Trophoblast cell (in vitro differentiated cells and primary cell): ENCODE measurements around the gene MPZ.
A peak's percentile ranks its signal among the peaks of the same experiment; 100 is the strongest.

Experiments used
- DNase-seq, 2 donors: peaks; one replicate each; pipeline ENCODE4 v3.0.0-alpha.2; 2016
- H2AFZ ChIP-seq: 2 replicates; pipeline ENCODE4 v1.6.1; 2013; ENCODE audit warnings: low read length, moderate library complexity, mild to moderate bottlenecking; ENCODE audit not compliant: insufficient read depth, poor library complexity
- H2AK5ac ChIP-seq: 2 replicates; pipeline ENCODE4 v1.6.1; 2013; ENCODE audit warnings: mild to moderate bottlenecking, low read length
- H2BK120ac ChIP-seq: 2 replicates; pipeline ENCODE4 v1.6.1; 2013; ENCODE audit warnings: low read length, mild to moderate bottlenecking, moderate library complexity; ENCODE audit not compliant: insufficient read depth, poor library complexity
- H2BK12ac ChIP-seq: 2 replicates; pipeline ENCODE4 v1.6.1; 2013; ENCODE audit warnings: mild to moderate bottlenecking, low read length, moderate library complexity
- H2BK5ac ChIP-seq: 2 replicates; pipeline ENCODE4 v1.6.1; 2013; ENCODE audit warnings: low read length, low read depth, moderate library complexity, mild to moderate bottlenecking; ENCODE audit not compliant: poor library complexity
- H3K14ac ChIP-seq: 2 replicates; pipeline ENCODE4 v1.6.1; 2013; ENCODE audit warnings: mild to moderate bottlenecking, low read length
- H3K18ac ChIP-seq: 2 replicates; pipeline ENCODE4 v1.6.1; 2013; ENCODE audit warnings: mild to moderate bottlenecking, low read length
- H3K23ac ChIP-seq: 2 replicates; pipeline ENCODE4 v1.6.1; 2013; ENCODE audit warnings: low read length
- H3K27ac ChIP-seq: 2 replicates; pipeline ENCODE4 v1.5.1; 2013; ENCODE audit warnings: low read depth, mild to moderate bottlenecking, inconsistent platforms, low read length, moderate library complexity
- H3K27me3 ChIP-seq: 2 replicates; pipeline ENCODE4 v1.6.1; 2013; ENCODE audit warnings: inconsistent platforms, mild to moderate bottlenecking, low read length, moderate library complexity; ENCODE audit not compliant: insufficient read depth
- H3K36me3 ChIP-seq, 2 experiments: 1 replicate in 1 of 2; 2 replicates in 1 of 2; pipeline ENCODE4 v1.6.1; 2013; ENCODE audit warnings: low read length in 2 of 2, mild to moderate bottlenecking in 2 of 2, moderate library complexity in 1 of 2; ENCODE audit not compliant: insufficient read depth in 2 of 2, control insufficient read depth in 1 of 2
- H3K4ac ChIP-seq: 2 replicates; pipeline ENCODE4 v1.6.1; 2013; ENCODE audit warnings: low read depth, mild to moderate bottlenecking, low read length, moderate library complexity
- H3K4me1 ChIP-seq, 2 experiments: 1 replicate in 1 of 2; 2 replicates in 1 of 2; pipeline ENCODE4 v1.6.1; 2013; ENCODE audit warnings: low read length in 2 of 2, mild to moderate bottlenecking in 2 of 2, moderate library complexity in 1 of 2; ENCODE audit not compliant: insufficient read depth in 2 of 2, control insufficient read depth in 1 of 2
- H3K4me2 ChIP-seq: 2 replicates; pipeline ENCODE4 v1.6.1; 2013; ENCODE audit warnings: inconsistent platforms, mild to moderate bottlenecking, low read length, moderate library complexity
- H3K4me3 ChIP-seq: 2 replicates; pipeline ENCODE4 v1.5.1; 2013; ENCODE audit warnings: mild to moderate bottlenecking, low read depth, low read length, inconsistent platforms
- H3K79me1 ChIP-seq: one replicate; pipeline ENCODE4 v1.6.1; 2013; ENCODE audit warnings: low read length
- H3K79me2 ChIP-seq: 2 replicates; pipeline ENCODE4 v1.6.1; 2013; ENCODE audit warnings: low read length, mild to moderate bottlenecking; ENCODE audit not compliant: control insufficient read depth, insufficient read depth, poor library complexity
- H3K9ac ChIP-seq: 2 replicates; pipeline ENCODE4 v1.6.1; 2013; ENCODE audit warnings: mild to moderate bottlenecking, low read length
- H3K9me3 ChIP-seq: 2 replicates; pipeline ENCODE4 v1.6.1; 2013; ENCODE audit warnings: low read depth, mild to moderate bottlenecking, control low read depth, inconsistent platforms, low read length; ENCODE audit not compliant: insufficient read depth
- H4K12ac ChIP-seq: 2 replicates; pipeline ENCODE4 v1.6.1; 2013; ENCODE audit warnings: low read depth, mild to moderate bottlenecking, low read length, moderate library complexity
- H4K8ac ChIP-seq: 2 replicates; pipeline ENCODE4 v1.6.1; 2013; ENCODE audit warnings: low read depth, mild to moderate bottlenecking, low read length, moderate library complexity
- H4K91ac ChIP-seq: one replicate; pipeline ENCODE4 v1.6.1; 2013; ENCODE audit warnings: low read depth, mild to moderate bottlenecking, low read length, moderate library complexity
- WGBS: extraction: QIAGEN DNeasy Blood & Tissue Kit; methylation state at CpG from one replicate; pipeline ENCODE4 v1.1.7; 2013; ENCODE audit warnings: missing lambda C conversion rate; ENCODE audit not compliant: insufficient read length, insufficient coverage; ENCODE audit errors: extremely low coverage; 5-methylcytosine and 5-hydroxymethylcytosine counted together

MPZ gene

DNA sequence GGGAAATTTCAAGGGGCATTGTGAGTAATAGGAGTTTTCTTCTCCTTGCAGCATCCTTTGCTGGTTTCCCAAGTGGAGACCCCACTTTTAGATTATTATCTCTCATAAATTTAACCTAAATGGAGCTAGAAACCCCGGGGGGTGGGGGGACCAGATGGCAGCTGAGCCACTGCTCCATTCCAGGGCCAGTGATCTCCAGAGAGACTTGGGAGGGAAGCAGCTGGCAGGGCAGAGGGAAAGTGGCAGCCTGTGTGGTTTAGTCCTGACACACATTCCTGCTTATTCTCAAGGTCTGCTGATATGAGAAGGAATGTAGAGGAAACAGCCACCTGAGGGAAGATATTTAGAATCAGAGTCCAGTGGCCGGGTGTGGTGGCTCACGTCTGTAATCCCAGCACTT is 34.9 kb downstream of the MPZ start:
- H4K8ac ChIP-seq, result peak overlapping the region; percentile 9
- no peak overlapping the region for H3K4me2 ChIP-seq
- H3K27ac ChIP-seq, result peak overlapping the region; percentile 43
- H3K23ac ChIP-seq, result no peak overlapping the region
- no peaks in the 10 kb centered on the region for H3K79me2 ChIP-seq
- peaks cover 8 to 14% of the 10 kb centered on the region in 2 experiments for H3K4me1 ChIP-seq
- H3K4me3 ChIP-seq, result no peak overlapping the region
- H3K79me1 ChIP-seq, result no peaks in the 10 kb centered on the region
- no peak overlapping the region for H2BK12ac ChIP-seq
- H3K9ac ChIP-seq, result no peak overlapping the region
- no peak overlapping the region for H2AFZ ChIP-seq
- H3K36me3 ChIP-seq, result no peaks in the 10 kb centered on the region
- H3K18ac ChIP-seq, result no peak overlapping the region
- no peak overlapping the region for H3K14ac ChIP-seq
- no peak overlapping the region for H2BK5ac ChIP-seq
- H4K91ac ChIP-seq, result no peak overlapping the region
- H2AK5ac ChIP-seq, result no peak overlapping the region
- H3K9me3 ChIP-seq, result no peaks in the 10 kb centered on the region
- WGBS, result no CpG with 5 or more reads among the region's 3 CpGs
- no peak overlapping the region for H4K12ac ChIP-seq
- no peaks in the 10 kb centered on the region for H3K27me3 ChIP-seq
- no peak overlapping the region for H3K4ac ChIP-seq
- DNase-seq, result peak; percentile 7 to 58
- no peak overlapping the region for H2BK120ac ChIP-seq

- H3K9ac ChIP-seq, result no peak overlapping the region
- no peaks in the 10 kb centered on the region for H3K79me2 ChIP-seq
- no peaks in the 10 kb centered on the region for H3K27me3 ChIP-seq
- H3K27ac ChIP-seq, result no peak overlapping the region
- H3K36me3 ChIP-seq, result no peaks in the 10 kb centered on the region
- no peak overlapping the region for H2BK12ac ChIP-seq
- H4K91ac ChIP-seq, result no peak overlapping the region
- no peak overlapping the region for H2AK5ac ChIP-seq
- H2BK5ac ChIP-seq, result no peak overlapping the region
- no peak overlapping the region for H4K8ac ChIP-seq
- H2AFZ ChIP-seq, result no peak overlapping the region
- WGBS, result no CpG with 5 or more reads among the region's 3 CpGs
- no peak overlapping the region for H3K4me2 ChIP-seq
- H3K4me1 ChIP-seq, result peaks cover 8 to 14% of the 10 kb centered on the region in 2 experiments
- H3K18ac ChIP-seq, result no peak overlapping the region
- no peak overlapping the region for H2BK120ac ChIP-seq
- no peaks in the 10 kb centered on the region for H3K79me1 ChIP-seq
- peak; percentile 30 to 66 for DNase-seq
- H3K9me3 ChIP-seq, result no peaks in the 10 kb centered on the region
- H3K4ac ChIP-seq, result no peak overlapping the region
- H3K4me3 ChIP-seq, result no peak overlapping the region
- no peak overlapping the region for H4K12ac ChIP-seq
- no peak overlapping the region for H3K23ac ChIP-seq
- H3K14ac ChIP-seq, result no peak overlapping the region
These were observed 36.4 kb downstream of the MPZ start for GRCh38 chr1:161273402-161273801.

DNA sequence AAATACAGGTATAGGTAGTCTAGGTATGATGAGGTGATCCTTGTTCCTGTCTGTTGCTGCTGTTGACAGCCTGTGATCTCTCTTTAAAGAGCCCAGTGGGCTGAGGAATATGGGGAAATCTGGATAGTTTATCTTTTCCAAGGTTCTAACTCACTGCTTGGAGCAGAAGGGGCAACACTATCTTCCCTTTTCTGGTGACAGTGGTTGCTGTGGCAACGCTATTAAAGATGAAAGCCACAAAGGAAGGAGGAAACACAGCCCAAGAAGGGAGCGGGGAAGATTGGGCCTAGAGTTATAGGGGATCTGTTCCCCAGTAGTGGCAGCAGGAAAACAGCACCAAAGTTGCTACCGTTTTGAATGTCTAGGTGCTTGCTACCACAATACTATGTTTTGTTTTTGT is 42.4 kb downstream of the MPZ start:
- no peaks in the 10 kb centered on the region for H3K27me3 ChIP-seq
- no peak overlapping the region for H2BK120ac ChIP-seq
- H3K9me3 ChIP-seq, result no peaks in the 10 kb centered on the region
- H3K36me3 ChIP-seq, result no peaks in the 10 kb centered on the region
- no peaks in the 10 kb centered on the region for H3K79me1 ChIP-seq
- WGBS, result no CpG with 5 or more reads among the region's 3 CpGs
- H3K9ac ChIP-seq, result no peak overlapping the region
- no peak overlapping the region for H3K23ac ChIP-seq
- no peaks in the 10 kb centered on the region for H3K4me1 ChIP-seq
- no peak overlapping the region for H4K8ac ChIP-seq
- no peak overlapping the region for H2AK5ac ChIP-seq
- H2BK12ac ChIP-seq, result no peak overlapping the region
- peak in 1 of 2 donors; percentile 35 for DNase-seq
- no peak overlapping the region for H3K4me2 ChIP-seq
- no peak overlapping the region for H4K91ac ChIP-seq
- no peaks in the 10 kb centered on the region for H3K79me2 ChIP-seq
- H3K4ac ChIP-seq, result no peak overlapping the region
- H3K14ac ChIP-seq, result no peak overlapping the region
- H3K18ac ChIP-seq, result no peak overlapping the region
- no peak overlapping the region for H2BK5ac ChIP-seq
- no peak overlapping the region for H3K4me3 ChIP-seq
- H4K12ac ChIP-seq, result no peak overlapping the region
- no peak overlapping the region for H3K27ac ChIP-seq
- H2AFZ ChIP-seq, result no peak overlapping the region

DNA sequence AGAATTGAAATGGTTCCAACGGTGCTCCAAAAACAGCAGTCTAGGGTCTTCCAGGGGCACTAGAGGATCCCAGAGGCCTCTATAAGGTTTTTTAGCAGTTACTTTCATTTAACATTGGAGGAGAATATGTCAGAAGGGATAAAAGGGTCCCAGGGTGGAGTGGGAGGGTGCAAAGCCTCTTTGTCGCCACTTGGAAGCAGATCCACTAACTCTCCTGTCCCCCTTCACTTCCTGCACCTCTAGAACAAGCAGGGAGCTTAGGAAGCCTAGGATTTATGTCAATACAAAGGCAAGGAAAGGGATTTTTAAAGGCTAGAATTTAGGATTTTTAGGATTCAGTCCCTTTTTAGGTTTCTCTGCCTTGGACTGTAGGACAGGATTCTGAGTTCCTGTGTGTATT is 42.9 kb downstream of the MPZ start:
- Histone ChIP-seq H3K79me1 (no peaks in the 10 kb centered on the region), H2BK12ac (no peak overlapping the region), H3K18ac (no peak overlapping the region), H3K27me3 (no peaks in the 10 kb centered on the region), H3K9ac (no peak overlapping the region), H2BK5ac (no peak overlapping the region), H4K91ac (no peak overlapping the region), H3K79me2 (no peaks in the 10 kb centered on the region), H3K14ac (no peak overlapping the region), H3K4ac (no peak overlapping the region), H3K9me3 (no peaks in the 10 kb centered on the region), H3K23ac (no peak overlapping the region), H2AK5ac (no peak overlapping the region), H4K12ac (no peak overlapping the region), H3K27ac (no peak overlapping the region), H3K4me1 (no peaks in the 10 kb centered on the region), H4K8ac (no peak overlapping the region), H3K4me3 (no peak overlapping the region), H2AFZ (no peak overlapping the region), H2BK120ac (no peak overlapping the region), H3K36me3 (no peaks in the 10 kb centered on the region), H3K4me2 (no peak overlapping the region)
- no CpG with 5 or more reads among the region's 2 CpGs for WGBS
- DNase-seq, result no peak
